Body of pancreas (tissue), 4 donors: ENCODE measurements around the gene RRAS. TPM values are rescaled to one million over a fixed set of nuclear protein-coding genes. Genes with fewer than 3 reads are reported as not detected.

ENCODE experiments used
- ATAC-seq: fragments of 150-250 bp; one replicate; pipeline ENCODE4 v1.9.1; 2016
- DNase-seq, 4 donors: peaks; one replicate each; pipeline ENCODE4 v3.0.0-alpha.2; 2019
- H3K27ac ChIP-seq, 4 donors: fragments of 200-600 bp; sonication (generic); 1 replicate in 3 of 4; 2 replicates in 1 of 4; pipeline versions ENCODE4 v1.5.1 to v1.6.1; 2016 to 2019; ENCODE audit warnings: mild to moderate bottlenecking in 1 of 4, mixed read lengths in 1 of 4, moderate library complexity in 1 of 4
- H3K27me3 ChIP-seq, 2 donors: fragments of 200-600 bp; sonication (generic); one replicate each; pipeline ENCODE4 v1.6.0; 2016; ENCODE audit warnings: mild to moderate bottlenecking in 1 of 2
- H3K36me3 ChIP-seq, 2 donors: fragments of 200-600 bp; sonication (generic); replicated peaks in 1 of 2; 2 replicates each; pipeline ENCODE4 v1.5.1; 2016; ENCODE audit warnings: low read depth in 2 of 2; ENCODE audit not compliant: insufficient read depth in 1 of 2
- H3K4me1 ChIP-seq: fragments of 200-600 bp; sonication (generic); one replicate; pipeline ENCODE4 v1.6.0; 2016
- H3K4me3 ChIP-seq, 2 donors: fragments of 200-600 bp; sonication (generic); 1 replicate in 1 of 2; 2 replicates in 1 of 2; pipeline ENCODE4 v1.5.1; 2016 to 2019
- H3K9me3 ChIP-seq, 3 donors: fragments of 200-600 bp; sonication (generic); 1 replicate in 2 of 3; 2 replicates in 1 of 3; pipeline ENCODE4 v1.5.1; 2016
- CTCF ChIP-seq, 7 experiments: fragments of 450-650 bp in 4 of 7; fragments of 200-600 bp in 3 of 7; sonication (generic) in 3 of 7; IDR thresholded peaks; one replicate each; pipeline ENCODE4 v1.5.1; 2016 to 2019; ENCODE audit warnings: antibody characterized with exemption in 7 of 7
- POLR2A ChIP-seq, 3 donors: fragments of 450-650 bp; IDR thresholded peaks; one replicate each; pipeline ENCODE4 v1.6.1; 2016; ENCODE audit warnings: antibody characterized with exemption in 3 of 3, mild to moderate bottlenecking in 2 of 3
- WGBS, 2 donors: methylation state at CpG; one replicate each; pipeline ENCODE4 v1.1.5; 2017; 5-methylcytosine and 5-hydroxymethylcytosine counted together
- intact Hi-C: fragments of 100-400 bp; cut with DNase I; formaldehyde crosslinking; loops from one replicate; pipeline ENCODE4 v1.15.1; 2023
- total RNA-seq, 2 donors: library from RNA; depleted of rRNA; stranded (reverse); fragments of >200 nt; gene quantifications; one replicate each; pipeline ENCODE4 v1.1.0, GENCODE V29; 2016

RRAS gene
- total RNA-seq, 2 donors from 2014 or later: 10.9 to 17.9 TPM

GRCh38 chr19:49658566-49659442, 18.9 kb upstream of the RRAS start:
- no peak for TF ChIP-seq POLR2A (IDR thresholded peaks at IDR 0.05)
- no peak for TF ChIP-seq CTCF (IDR thresholded peaks at IDR 0.05)
- H3K36me3 ChIP-seq: peaks cover 7 to 30% of the 10 kb centered on the region in 2 donors
- no peaks in the 10 kb centered on the region for H3K27me3 ChIP-seq
- ATAC-seq (no peak), DNase-seq (no peak)
- H3K4me3 ChIP-seq: no peak overlapping the region
- no peak overlapping the region for H3K27ac ChIP-seq
- intact Hi-C loops: no loop called here
- no peaks in the 10 kb centered on the region for H3K9me3 ChIP-seq
- 89% methylated on average over 8 to 12 of the region's 12 CpGs for WGBS, 2 donors
- peaks cover 5% of the 10 kb centered on the region for H3K4me1 ChIP-seq

GRCh38 chr19:49658139-49658517, 18.2 kb upstream of the RRAS start:
- peaks cover 7 to 32% of the 10 kb centered on the region in 2 donors for H3K36me3 ChIP-seq
- no peak for TF ChIP-seq POLR2A (IDR thresholded peaks at IDR 0.05)
- TF ChIP-seq CTCF (IDR thresholded peaks at IDR 0.05): no peak
- 88% methylated on average over 3 to 9 of the region's 15 CpGs for WGBS, 2 donors
- DNase-seq (no peak), ATAC-seq (no peak)
- H3K27ac ChIP-seq: no peak overlapping the region
- intact Hi-C loops: no loop called here
- H3K9me3 ChIP-seq: no peaks in the 10 kb centered on the region
- H3K27me3 ChIP-seq: no peaks in the 10 kb centered on the region
- H3K4me3 ChIP-seq: no peak overlapping the region
- H3K4me1 ChIP-seq: no peaks in the 10 kb centered on the region

- no peak for ATAC-seq
- no peak overlapping the region for H3K27ac ChIP-seq
- no peak for DNase-seq
- WGBS, 2 donors: 85 to 88% methylated on average over 13 to 21 of the region's 22 CpGs
- peaks cover 7 to 37% of the 10 kb centered on the region in 2 donors for H3K36me3 ChIP-seq
- H3K9me3 ChIP-seq: no peaks in the 10 kb centered on the region
- H3K27me3 ChIP-seq: no peaks in the 10 kb centered on the region
- H3K4me3 ChIP-seq: no peak overlapping the region
- intact Hi-C loops: no loop called here
- TF ChIP-seq POLR2A (IDR thresholded peaks at IDR 0.05) (no peak), CTCF (IDR thresholded peaks at IDR 0.05) (no peak)
- no peaks in the 10 kb centered on the region for H3K4me1 ChIP-seq
These were observed 17.7 kb upstream of the RRAS start for GRCh38 chr19:49657493-49658138.

GRCh38 chr19:49656456-49657109, 16.6 kb upstream of the RRAS start:
- Histone ChIP-seq H3K36me3 (peaks cover 0 to 38% of the 10 kb centered on the region in 2 donors), H3K27me3 (no peaks in the 10 kb centered on the region), H3K9me3 (no peaks in the 10 kb centered on the region), H3K4me3 (no peak overlapping the region), H3K4me1 (no peaks in the 10 kb centered on the region), H3K27ac (no peak overlapping the region)
- WGBS, 2 donors: 89 to 93% methylated on average over 17 of the region's 17 CpGs
- no peak for TF ChIP-seq POLR2A (IDR thresholded peaks at IDR 0.05)
- TF ChIP-seq CTCF (IDR thresholded peaks at IDR 0.05): no peak
- intact Hi-C loops: no loop called here
- DNase-seq (no peak), ATAC-seq (no peak)
